HepG2 (cell line): ENCODE measurements around the gene STAT5A. TPM values are rescaled to one million over a fixed set of nuclear protein-coding genes. Genes with fewer than 3 reads are reported as not detected.

Experiments used
- ATAC-seq: fragments of 200-7000 bp; cut with Tn5 transposase; 3 replicates; pipeline ENCODE4 v1.9.1; 2020; ENCODE audit warnings: mild to moderate bottlenecking, moderate library complexity
- BruUV-seq: library from RNA; stranded (reverse); fragments of 400-500 nt; replicated peaks from 2 replicates; lab custom pipeline; 2021; lab: Mats Ljungman, UMichigan
- CTCF ChIA-PET: fragments of 300-600 bp; formaldehyde crosslinking; extraction: SDS; loops from one replicate; lab custom pipeline; 2021; ENCODE audit warnings: low total read pairs, inconsistent platforms, low intra/inter-chr PET ratio; lab: Yijun Ruan, JAX
- POLR2A ChIA-PET: fragments of 350-600 bp; sonication (Branson Sonifier 250); formaldehyde crosslinking; loops from one replicate; lab custom pipeline; 2020; ENCODE audit warnings: antibody characterized with exemption, inconsistent platforms; lab: Yijun Ruan, JAX
- DNase-seq: peaks from one replicate; pipeline ENCODE4 v3.0.0-alpha.2; 2015; ENCODE audit warnings: low spot score
- FAIRE-seq: peaks from 3 replicates; lab custom pipeline; 2011; peaks lifted over from hg19 to GRCh38; lab: Jason Lieb, UNC
- H2AFZ ChIP-seq: one replicate; pipeline ENCODE4 v1.6.1; 2011; ENCODE audit warnings: low read length, inconsistent platforms
- H3K27ac ChIP-seq: fragments of 300-600 bp; 3 replicates; pipeline ENCODE4 v1.8.0; 2011; ENCODE audit warnings: mixed run types, mild to moderate bottlenecking, mixed read lengths, low read length, inconsistent platforms; ENCODE audit not compliant: insufficient read depth; ENCODE audit errors: extremely low read length
- H3K27me3 ChIP-seq, 2 experiments: fragments of 200-600 bp in 1 of 2; 2 replicates in 1 of 2; 3 replicates in 1 of 2; pipeline versions ENCODE4 v1.6.0 to v1.8.0; 2011; ENCODE audit warnings: low read length in 2 of 2, mild to moderate bottlenecking in 2 of 2, moderate library complexity in 2 of 2, inconsistent platforms in 1 of 2; ENCODE audit not compliant: insufficient read depth in 2 of 2, control insufficient read depth in 1 of 2
- H3K36me3 ChIP-seq, 2 experiments: fragments of 200-600 bp in 1 of 2; replicated peaks in 1 of 2; 2 replicates in 1 of 2; 3 replicates in 1 of 2; pipeline versions ENCODE4 v1.5.1 to v1.8.0; 2011; ENCODE audit warnings: low read length in 2 of 2, inconsistent platforms in 1 of 2; ENCODE audit not compliant: insufficient read depth in 2 of 2, control insufficient read depth in 1 of 2
- H3K4me1 ChIP-seq: 2 replicates; pipeline ENCODE4 v1.5.1; 2012; ENCODE audit warnings: low read length, inconsistent platforms; ENCODE audit not compliant: insufficient read depth
- H3K4me2 ChIP-seq: 2 replicates; pipeline ENCODE4 v1.6.0; 2011; ENCODE audit warnings: low read depth, low read length, inconsistent platforms
- H3K4me3 ChIP-seq, 3 experiments: fragments of 200-600 bp in 1 of 3; sonication (generic), shearing (Covaris generic) in 1 of 3; replicated peaks in 1 of 3; 2 replicates each; pipeline ENCODE4 v1.5.1; 2011 to 2016; ENCODE audit warnings: low read length in 3 of 3, inconsistent platforms in 2 of 3, low read depth in 2 of 3, mild to moderate bottlenecking in 2 of 3, control low read depth in 1 of 3, mixed read lengths in 1 of 3; ENCODE audit not compliant: insufficient read depth in 1 of 3
- H3K79me2 ChIP-seq: one replicate; pipeline ENCODE4 v1.6.1; 2011; ENCODE audit warnings: low read length, inconsistent platforms; ENCODE audit not compliant: insufficient read depth
- H3K9ac ChIP-seq: 2 replicates; pipeline ENCODE4 v1.6.0; 2011; ENCODE audit warnings: mild to moderate bottlenecking, low read depth, low read length, inconsistent platforms; ENCODE audit not compliant: insufficient read depth
- H3K9me3 ChIP-seq: 2 replicates; pipeline ENCODE4 v1.5.1; 2012; ENCODE audit warnings: mild to moderate bottlenecking, low read length
- H4K20me1 ChIP-seq: 2 replicates; pipeline ENCODE4 v1.6.0; 2011; ENCODE audit warnings: inconsistent platforms, mild to moderate bottlenecking, low read length, moderate library complexity; ENCODE audit not compliant: insufficient read depth
- ATF2 ChIP-seq: sonication (generic); formaldehyde crosslinking; IDR thresholded peaks from 2 replicates; pipeline ENCODE4 v1.4.0; 2020; ENCODE audit warnings: missing genetic modification reagents
- ATF4 ChIP-seq, 2 experiments: fragments of 450-650 bp in 1 of 2; sonication (generic) in 1 of 2; formaldehyde crosslinking; IDR thresholded peaks; 2 replicates each; pipeline versions ENCODE4 v1.5.0 to v1.8.0; 2020 to 2022; ENCODE audit warnings: mild to moderate bottlenecking in 1 of 2, missing genetic modification reagents in 1 of 2
- CREB1 ChIP-seq, 2 experiments: fragments of 450-650 bp in 1 of 2; IDR thresholded peaks; 2 replicates each; pipeline ENCODE4 v1.6.1; 2016 to 2017; ENCODE audit warnings: control low read depth in 1 of 2, mild to moderate bottlenecking in 1 of 2, missing compliant biosample characterization in 1 of 2, missing genetic modification characterization in 1 of 2
- E2F1 ChIP-seq: sonication (generic); formaldehyde crosslinking; IDR thresholded peaks from 2 replicates; pipeline ENCODE4 v1.5.0; 2020; ENCODE audit warnings: missing genetic modification reagents
- MIXL1 ChIP-seq: IDR thresholded peaks from 2 replicates; pipeline ENCODE4 v1.6.1; 2016
- PCBP1 ChIP-seq: fragments of 200-400 bp; formaldehyde crosslinking; IDR thresholded peaks from 2 replicates; pipeline ENCODE4 v1.6.1; 2017; ENCODE audit warnings: mild to moderate bottlenecking, low read depth, low read length, borderline replicate concordance
- SRY ChIP-seq: sonication (generic); formaldehyde crosslinking; IDR thresholded peaks from 2 replicates; pipeline ENCODE4 v1.8.0; 2022; ENCODE audit warnings: mild to moderate bottlenecking, missing genetic modification reagents
- ZBTB33 ChIP-seq: sonication (generic); formaldehyde crosslinking; IDR thresholded peaks from 2 replicates; pipeline ENCODE4 v1.4.0; 2020; ENCODE audit warnings: missing genetic modification reagents
- ZFP1 ChIP-seq: IDR thresholded peaks from 2 replicates; pipeline ENCODE4 v1.6.1; 2016
- ZNF574 ChIP-seq: sonication (generic); formaldehyde crosslinking; IDR thresholded peaks from 2 replicates; pipeline ENCODE4 v1.4.0; 2020; ENCODE audit warnings: missing genetic modification reagents
- ZNF615 ChIP-seq: sonication (generic); formaldehyde crosslinking; IDR thresholded peaks from 2 replicates; pipeline ENCODE4 v1.5.0; 2020; ENCODE audit warnings: mild to moderate bottlenecking, missing genetic modification reagents, borderline replicate concordance
- ZNF691 ChIP-seq: sonication (generic); formaldehyde crosslinking; IDR thresholded peaks from 2 replicates; pipeline ENCODE4 v1.4.0; 2020; ENCODE audit warnings: missing genetic modification reagents, low read depth, mild to moderate bottlenecking, borderline replicate concordance
- ZNF768 ChIP-seq: sonication (generic); formaldehyde crosslinking; IDR thresholded peaks from 2 replicates; pipeline ENCODE4 v1.4.0; 2020; ENCODE audit warnings: missing genetic modification reagents
- ZNF782 ChIP-seq: sonication (generic); formaldehyde crosslinking; IDR thresholded peaks from 2 replicates; pipeline ENCODE4 v1.4.0; 2020; ENCODE audit warnings: missing genetic modification reagents, mild to moderate bottlenecking, borderline replicate concordance
- in situ Hi-C: cut with HindIII; loops from 2 replicates; pipeline ENCODE4 v1.10.0; 2017; ENCODE audit warnings: low pct_unique_long_range_greater_than_20kb; ENCODE audit not compliant: extremely low pct_ligation_motif_present
- intact Hi-C: fragments of 100-400 bp; cut with micrococcal nuclease; formaldehyde crosslinking; loops from one replicate; pipeline ENCODE4 v1.10.0; 2022; ENCODE audit not compliant: unreplicated experiment
- polyA plus RNA-seq, 8 experiments: library from polyadenylated mRNA; depleted of rRNA in 3 of 8; stranded (reverse) in 7 of 8; unstranded in 1 of 8; fragments of >200 nt; fragmentation: Illumina TruSeq in 4 of 8; extraction: Trizol in 4 of 8; gene quantifications; 2 replicates each; pipeline versions ENCODE4 v1.2.1 to v1.2.3, GENCODE V29; 2011 to 2016; ENCODE audit warnings: low read depth in 4 of 8, missing spikeins in 1 of 8, mixed read lengths in 1 of 8; ENCODE audit not compliant: insufficient read depth in 1 of 8
- total RNA-seq, 5 experiments: library from RNA; depleted of rRNA; stranded (reverse); fragments of >200 nt; fragmentation: Illumina TruSeq; extraction: Trizol; gene quantifications; 2 replicates each; pipeline ENCODE4 v1.2.3, GENCODE V29; 2016; ENCODE audit warnings: low read depth in 1 of 5

The STAT5A gene
- total and polyA plus RNA-seq, 2 of the 13 experiments (the other 11 are each of a cell fraction or from before 2014, with no cell fraction given) = 1.4 to 4.1 TPM

DNA sequence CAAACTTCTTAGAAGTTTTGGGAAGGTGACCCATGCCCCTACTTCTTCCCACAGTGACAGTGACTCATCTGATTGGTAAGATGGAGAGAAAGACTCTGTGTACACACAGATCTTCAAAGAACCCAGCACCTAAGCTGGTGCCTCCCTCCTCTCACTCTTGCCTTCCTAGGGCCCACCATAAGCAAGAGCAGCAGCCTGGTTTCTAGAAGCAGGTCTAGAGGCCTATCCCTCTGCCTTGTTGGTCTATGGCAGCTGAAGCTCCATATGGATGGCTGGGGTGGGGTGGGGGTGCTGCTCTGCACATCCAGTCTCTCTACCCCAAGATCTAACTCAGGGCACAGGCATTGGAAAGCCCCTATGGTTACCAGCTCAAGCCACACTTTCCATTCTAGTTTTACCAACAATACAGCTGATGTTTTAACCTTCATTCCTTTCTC, 52.4 kb downstream of the STAT5A start:
- intact Hi-C loops = no loop called here
- ATAC-seq = no peak
- TF ChIP-seq PCBP1 (no peak), ATF4 (CRISPR knock-in tag; IDR thresholded peaks at IDR 0.05) (no peak), ZNF574 (CRISPR knock-in tag) (no peak), ZNF782 (CRISPR knock-in tag) (no peak), E2F1 (CRISPR knock-in tag) (no peak), ZNF615 (CRISPR knock-in tag) (no peak), ATF2 (CRISPR knock-in tag) (no peak), ZNF691 (CRISPR knock-in tag) (no peak), ZFP1 (CRISPR knock-in tag) (no peak), MIXL1 (CRISPR knock-in tag) (no peak), ZNF768 (CRISPR knock-in tag) (no peak), CREB1 (IDR thresholded peaks at IDR 0.05) (no peak), CREB1 (CRISPR knock-in tag; IDR thresholded peaks at IDR 0.05) (no peak), SRY (CRISPR knock-in tag) (no peak), ZBTB33 (no peak)

More for the DNA sequence above, 52.4 kb downstream of the STAT5A start:
- Histone ChIP-seq H3K9ac (no peak overlapping the region), H2AFZ (no peak overlapping the region), H3K9me3 (no peaks in the 10 kb centered on the region), H3K27ac (no peak overlapping the region), H3K4me2 (no peak overlapping the region), H3K36me3 (peaks cover 33 to 76% of the 10 kb centered on the region in 2 experiments), H4K20me1 (no peaks in the 10 kb centered on the region), H3K79me2 (no peaks in the 10 kb centered on the region), H3K4me3 (no peak overlapping the region), H3K27me3 (no peaks in the 10 kb centered on the region), H3K4me1 (peaks cover 6% of the 10 kb centered on the region; the same call in 1 of the 2 replicates)
- in situ Hi-C loops = no loop called here
- BruUV-seq = no TSS peak
- ChIA-PET POLR2A (no interaction called here), CTCF (no interaction called here)
- FAIRE-seq (no peak), DNase-seq (no peak)
